ENCODE results near the gene ADGRV1.

GRCh38 chr5:91090995-91091394, 532.4 kb downstream of the ADGRV1 start:
- TF ChIP-seq, protein P1, sequence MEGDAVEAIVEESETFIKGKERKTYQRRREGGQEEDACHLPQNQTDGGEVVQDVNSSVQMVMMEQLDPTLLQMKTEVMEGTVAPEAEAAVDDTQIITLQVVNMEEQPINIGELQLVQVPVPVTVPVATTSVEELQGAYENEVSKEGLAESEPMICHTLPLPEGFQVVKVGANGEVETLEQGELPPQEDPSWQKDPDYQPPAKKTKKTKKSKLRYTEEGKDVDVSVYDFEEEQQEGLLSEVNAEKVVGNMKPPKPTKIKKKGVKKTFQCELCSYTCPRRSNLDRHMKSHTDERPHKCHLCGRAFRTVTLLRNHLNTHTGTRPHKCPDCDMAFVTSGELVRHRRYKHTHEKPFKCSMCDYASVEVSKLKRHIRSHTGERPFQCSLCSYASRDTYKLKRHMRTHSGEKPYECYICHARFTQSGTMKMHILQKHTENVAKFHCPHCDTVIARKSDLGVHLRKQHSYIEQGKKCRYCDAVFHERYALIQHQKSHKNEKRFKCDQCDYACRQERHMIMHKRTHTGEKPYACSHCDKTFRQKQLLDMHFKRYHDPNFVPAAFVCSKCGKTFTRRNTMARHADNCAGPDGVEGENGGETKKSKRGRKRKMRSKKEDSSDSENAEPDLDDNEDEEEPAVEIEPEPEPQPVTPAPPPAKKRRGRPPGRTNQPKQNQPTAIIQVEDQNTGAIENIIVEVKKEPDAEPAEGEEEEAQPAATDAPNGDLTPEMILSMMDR (IDR thresholded peaks at IDR 0.05): no peak
- no peak for TF ChIP-seq POLR2A (IDR thresholded peaks at IDR 0.05)
- no peak for TF ChIP-seq EP300 (IDR thresholded peaks at IDR 0.05)

Measured in tibial nerve (tissue), 4 donors.